WTC11 (cell line): ENCODE measurements around the gene PSMC1. TPM values are rescaled to one million over a fixed set of nuclear protein-coding genes. Genes with fewer than 3 reads are reported as not detected.

Experiments
- ATAC-seq: fragments of 200-7000 bp; cut with Tn5 transposase; 2 replicates; pipeline ENCODE4 v1.10.0; 2021; ENCODE audit warnings: mild to moderate bottlenecking, moderate library complexity
- CTCF ChIA-PET: fragments of 300-600 bp; sonication (Branson Sonifier 250); formaldehyde crosslinking; loops from one replicate; lab custom pipeline; 2021; ENCODE audit warnings: antibody characterized with exemption; lab: Charles Lee
- POLR2A ChIA-PET: fragments of 350-600 bp; sonication (Branson Sonifier 250); formaldehyde crosslinking; loops from one replicate; lab custom pipeline; 2021; ENCODE audit warnings: antibody characterized with exemption; lab: Charles Lee
- DNase-seq: peaks from one replicate; pipeline ENCODE4 v3.0.0; 2021; ENCODE audit warnings: low spot score
- H3K27ac Mint-ChIP-seq: 2 replicates; pipeline ENCODE4 v1.8.0; 2021; ENCODE audit warnings: mixed read lengths
- H3K27me3 Mint-ChIP-seq: 2 replicates; pipeline ENCODE4 v1.8.0; 2021; ENCODE audit warnings: low read depth, mild to moderate bottlenecking, moderate library complexity, mixed read lengths
- H3K36me3 Mint-ChIP-seq: 2 replicates; pipeline ENCODE4 v1.8.0; 2021; ENCODE audit warnings: mixed read lengths
- H3K4me1 Mint-ChIP-seq: 2 replicates; pipeline ENCODE4 v1.8.0; 2022; ENCODE audit warnings: mixed read lengths
- H3K4me3 Mint-ChIP-seq: 2 replicates; pipeline ENCODE4 v1.8.0; 2021; ENCODE audit warnings: mild to moderate bottlenecking, moderate library complexity, mixed read lengths
- H3K9me3 Mint-ChIP-seq: 2 replicates; pipeline ENCODE4 v1.8.0; 2021; ENCODE audit warnings: mixed read lengths
- ARID4B ChIP-seq: sonication (generic); formaldehyde crosslinking; IDR thresholded peaks from 2 replicates; pipeline ENCODE4 v1.8.0; 2023; ENCODE audit warnings: missing genetic modification reagents, mild to moderate bottlenecking, borderline replicate concordance
- CREB1 ChIP-seq: sonication (generic); formaldehyde crosslinking; IDR thresholded peaks from 2 replicates; pipeline ENCODE4 v1.8.0; 2023; ENCODE audit warnings: mild to moderate bottlenecking, missing genetic modification reagents
- E2F1 ChIP-seq: sonication (generic); formaldehyde crosslinking; IDR thresholded peaks from 2 replicates; pipeline ENCODE4 v1.8.0; 2022; ENCODE audit warnings: mild to moderate bottlenecking, missing genetic modification reagents
- EMX1 ChIP-seq: fragments of 250-450 bp; sonication (Bioruptor Pico); IDR thresholded peaks from 2 replicates; pipeline ENCODE4 v1.8.0; 2021; ENCODE audit warnings: mild to moderate bottlenecking
- ERG ChIP-seq: fragments of 250-450 bp; sonication (Bioruptor Pico); IDR thresholded peaks from 2 replicates; pipeline ENCODE4 v1.8.0; 2021; ENCODE audit warnings: mild to moderate bottlenecking
- ETV6 ChIP-seq: sonication (generic); formaldehyde crosslinking; IDR thresholded peaks from 2 replicates; pipeline ENCODE4 v1.8.1; 2022; ENCODE audit warnings: mild to moderate bottlenecking, missing genetic modification reagents
- GTF2I ChIP-seq: fragments of 250-450 bp; sonication (Bioruptor Pico); conservative IDR thresholded peaks from 2 replicates; pipeline ENCODE4 v1.4.0; 2021; ENCODE audit warnings: mild to moderate bottlenecking
- MAX ChIP-seq: sonication (generic); formaldehyde crosslinking; IDR thresholded peaks from 2 replicates; pipeline ENCODE4 v1.8.0; 2022; ENCODE audit warnings: mild to moderate bottlenecking, missing genetic modification reagents
- MXD4 ChIP-seq: fragments of 250-450 bp; sonication (Bioruptor Pico); IDR thresholded peaks from 2 replicates; pipeline ENCODE4 v1.8.0; 2021; ENCODE audit warnings: mild to moderate bottlenecking, moderate library complexity, borderline replicate concordance
- MYBL2 ChIP-seq: sonication (generic); formaldehyde crosslinking; IDR thresholded peaks from 2 replicates; pipeline ENCODE4 v1.8.1; 2023; ENCODE audit warnings: mild to moderate bottlenecking, moderate library complexity, missing genetic modification reagents
- NFATC4 ChIP-seq: fragments of 250-450 bp; sonication (Bioruptor Pico); IDR thresholded peaks from 2 replicates; pipeline ENCODE4 v1.9.0; 2021; ENCODE audit warnings: mild to moderate bottlenecking
- NFE2L1 ChIP-seq: sonication (generic); formaldehyde crosslinking; IDR thresholded peaks from 2 replicates; pipeline ENCODE4 v1.8.1; 2023; ENCODE audit warnings: missing genetic modification reagents
- NFYB ChIP-seq: sonication (generic); formaldehyde crosslinking; conservative IDR thresholded peaks from 2 replicates; pipeline ENCODE4 v1.8.0; 2022; ENCODE audit warnings: low read depth, missing genetic modification reagents
- NR2C2 ChIP-seq: sonication (generic); formaldehyde crosslinking; IDR thresholded peaks from 2 replicates; pipeline ENCODE4 v1.8.0; 2022; ENCODE audit warnings: mild to moderate bottlenecking, missing genetic modification reagents
- RORB ChIP-seq: fragments of 250-450 bp; sonication (Bioruptor Pico); IDR thresholded peaks from 2 replicates; pipeline ENCODE4 v1.9.0; 2021; ENCODE audit warnings: mild to moderate bottlenecking
- SMAD3 ChIP-seq: sonication (generic); formaldehyde crosslinking; IDR thresholded peaks from 2 replicates; pipeline ENCODE4 v1.8.0; 2022; ENCODE audit warnings: missing genetic modification reagents, mild to moderate bottlenecking, borderline replicate concordance
- SOX15 ChIP-seq: fragments of 250-450 bp; sonication (Bioruptor Pico); IDR thresholded peaks from 2 replicates; pipeline ENCODE4 v1.9.0; 2021; ENCODE audit warnings: mild to moderate bottlenecking
- USF2 ChIP-seq: sonication (generic); formaldehyde crosslinking; IDR thresholded peaks from 2 replicates; pipeline ENCODE4 v1.8.1; 2023; ENCODE audit warnings: mild to moderate bottlenecking, missing genetic modification reagents, moderate library complexity
- ZNF263 ChIP-seq: sonication (generic); formaldehyde crosslinking; IDR thresholded peaks from 2 replicates; pipeline ENCODE4 v1.8.1; 2022; ENCODE audit warnings: low read depth, mild to moderate bottlenecking, moderate library complexity, missing genetic modification reagents
- ZNF396 ChIP-seq: fragments of 250-450 bp; sonication (Bioruptor Pico); IDR thresholded peaks from 2 replicates; pipeline ENCODE4 v1.8.0; 2021; ENCODE audit warnings: mild to moderate bottlenecking, moderate library complexity, borderline replicate concordance
- total RNA-seq: library from RNA; stranded (reverse); gene quantifications from 3 replicates; pipeline ENCODE4 v1.2.3, GENCODE V29; 2021

The PSMC1 gene
- total RNA-seq, 1 experiment from 2014 or later = 88.9 TPM

- peaks cover 4% of the 10 kb centered on the region for H3K36me3 Mint-ChIP-seq
- TF ChIP-seq ETV6 (no peak), ZNF396 (CRISPR knock-in tag) (no peak), ZNF263 (no peak), SOX15 (CRISPR knock-in tag) (no peak), ARID4B (CRISPR knock-in tag) (no peak), NFYB (CRISPR knock-in tag) (no peak), NFE2L1 (CRISPR knock-in tag) (no peak), ERG (CRISPR knock-in tag) (no peak), USF2 (CRISPR knock-in tag) (no peak), NFATC4 (no peak), MAX (CRISPR knock-in tag) (no peak), NR2C2 (CRISPR knock-in tag) (no peak), EMX1 (CRISPR knock-in tag) (no peak), E2F1 (CRISPR knock-in tag) (no peak), RORB (CRISPR knock-in tag) (no peak), MYBL2 (CRISPR knock-in tag) (no peak), SMAD3 (CRISPR knock-in tag) (no peak), CREB1 (CRISPR knock-in tag) (no peak), MXD4 (CRISPR knock-in tag) (no peak), GTF2I (CRISPR knock-in tag) (no peak)
- TF ChIP-seq, all 79 proteins: peak for 0
- H3K27ac Mint-ChIP-seq = no peak overlapping the region
- H3K27me3 Mint-ChIP-seq = no peaks in the 10 kb centered on the region
- ATAC-seq (no peak), DNase-seq (no peak)
- CTCF ChIA-PET = interaction anchor here (1.9 kb wide), 1 partner anchor 31 kb away, joined by 10 read pairs; no protein-coding TSS in a partner anchor
- 0 out of 2 replicates have a peak, but pooled peaks cover 2% of the 10 kb centered on the region for H3K4me1 Mint-ChIP-seq
- H3K4me3 Mint-ChIP-seq = no peak overlapping the region
- POLR2A ChIA-PET = no interaction called here
- no peaks in the 10 kb centered on the region for H3K9me3 Mint-ChIP-seq
Observed at GRCh38 chr14:90278199-90279175, 22.1 kb downstream of the PSMC1 start.
